Fibroblast of skin of back (primary cell): ENCODE results near the gene SPPL2B. TPM values are rescaled to one million over a fixed set of nuclear protein-coding genes. Genes with fewer than 3 reads are reported as not detected.
"Not testable (repeated sequence)": the region's sequence is repeated elsewhere in the genome, so short reads cannot be mapped to it uniquely, and the experiment has no call there.

Source experiments
- DNase-seq: peaks from one replicate; pipeline ENCODE4 v3.0.0-alpha.2; 2013
- polyA plus RNA-seq, 2 experiments: library from polyadenylated mRNA; unstranded; fragments of 120-200 nt; gene quantifications; one replicate each; pipeline ENCODE4 v1.2.1, GENCODE V29; 2013; ENCODE audit not compliant: insufficient read length in 2 of 2

The SPPL2B gene, protein sequence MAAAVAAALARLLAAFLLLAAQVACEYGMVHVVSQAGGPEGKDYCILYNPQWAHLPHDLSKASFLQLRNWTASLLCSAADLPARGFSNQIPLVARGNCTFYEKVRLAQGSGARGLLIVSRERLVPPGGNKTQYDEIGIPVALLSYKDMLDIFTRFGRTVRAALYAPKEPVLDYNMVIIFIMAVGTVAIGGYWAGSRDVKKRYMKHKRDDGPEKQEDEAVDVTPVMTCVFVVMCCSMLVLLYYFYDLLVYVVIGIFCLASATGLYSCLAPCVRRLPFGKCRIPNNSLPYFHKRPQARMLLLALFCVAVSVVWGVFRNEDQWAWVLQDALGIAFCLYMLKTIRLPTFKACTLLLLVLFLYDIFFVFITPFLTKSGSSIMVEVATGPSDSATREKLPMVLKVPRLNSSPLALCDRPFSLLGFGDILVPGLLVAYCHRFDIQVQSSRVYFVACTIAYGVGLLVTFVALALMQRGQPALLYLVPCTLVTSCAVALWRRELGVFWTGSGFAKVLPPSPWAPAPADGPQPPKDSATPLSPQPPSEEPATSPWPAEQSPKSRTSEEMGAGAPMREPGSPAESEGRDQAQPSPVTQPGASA
- 33.8 TPM for polyA plus RNA-seq (2013, experiment 1 of 2; ENCODE audit: insufficient read length)
- polyA plus RNA-seq (2013, experiment 2 of 2; ENCODE audit: insufficient read length), result 27.9 TPM

DNA sequence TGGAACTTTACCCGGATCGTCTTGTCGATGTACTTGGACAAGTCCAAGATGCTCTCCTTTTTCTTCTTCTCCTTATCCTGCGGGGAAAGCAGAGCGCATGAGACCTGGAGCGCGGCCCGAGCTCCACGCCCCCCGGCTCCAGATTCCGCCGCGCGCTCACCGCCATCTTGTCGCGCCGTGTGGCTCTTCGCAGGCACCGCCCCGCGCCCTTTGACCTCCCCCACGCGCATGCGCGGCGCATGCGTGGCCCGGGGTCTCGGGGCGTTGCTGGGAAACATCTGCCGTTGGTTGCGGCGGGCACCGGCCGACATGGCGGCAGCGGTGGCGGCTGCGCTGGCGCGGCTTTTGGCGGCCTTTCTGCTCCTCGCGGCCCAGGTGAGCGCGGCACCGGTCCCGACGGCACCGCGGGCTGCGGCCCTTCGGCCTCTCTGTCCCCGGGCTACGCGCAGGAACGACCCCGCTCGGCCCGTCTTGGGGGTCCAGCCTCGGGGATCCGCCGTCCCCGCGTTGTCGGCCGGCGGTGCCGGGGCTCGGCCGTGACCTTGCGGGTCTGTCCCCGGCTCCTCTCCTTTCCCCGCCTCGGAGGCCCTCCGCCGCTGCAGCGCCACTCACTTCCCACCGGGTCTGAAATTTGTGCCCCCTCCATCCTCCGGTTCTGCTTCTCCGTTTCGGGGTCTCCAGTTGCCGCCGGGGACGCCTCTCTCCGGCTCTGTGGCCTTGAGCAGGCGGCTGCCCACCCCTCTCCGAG, at the start of gene SPPL2B, which contains the start of gene LSM7:
Gene SPPL2B, plus strand, starts transcription at position 284 of the 748 bp plus-strand sequence. Its CDS starts 26 bp downstream, at position 310.
Gene LSM7, minus strand, starts transcription at position 186 of the 748 bp plus-strand sequence. Its CDS starts 20 bp downstream, at position 166.
- peak; percentile 88 for DNase-seq

GRCh38 chr19:2280633-2281264, 47.7 kb upstream of the SPPL2B start:
- DNase-seq, result no peak

DNA sequence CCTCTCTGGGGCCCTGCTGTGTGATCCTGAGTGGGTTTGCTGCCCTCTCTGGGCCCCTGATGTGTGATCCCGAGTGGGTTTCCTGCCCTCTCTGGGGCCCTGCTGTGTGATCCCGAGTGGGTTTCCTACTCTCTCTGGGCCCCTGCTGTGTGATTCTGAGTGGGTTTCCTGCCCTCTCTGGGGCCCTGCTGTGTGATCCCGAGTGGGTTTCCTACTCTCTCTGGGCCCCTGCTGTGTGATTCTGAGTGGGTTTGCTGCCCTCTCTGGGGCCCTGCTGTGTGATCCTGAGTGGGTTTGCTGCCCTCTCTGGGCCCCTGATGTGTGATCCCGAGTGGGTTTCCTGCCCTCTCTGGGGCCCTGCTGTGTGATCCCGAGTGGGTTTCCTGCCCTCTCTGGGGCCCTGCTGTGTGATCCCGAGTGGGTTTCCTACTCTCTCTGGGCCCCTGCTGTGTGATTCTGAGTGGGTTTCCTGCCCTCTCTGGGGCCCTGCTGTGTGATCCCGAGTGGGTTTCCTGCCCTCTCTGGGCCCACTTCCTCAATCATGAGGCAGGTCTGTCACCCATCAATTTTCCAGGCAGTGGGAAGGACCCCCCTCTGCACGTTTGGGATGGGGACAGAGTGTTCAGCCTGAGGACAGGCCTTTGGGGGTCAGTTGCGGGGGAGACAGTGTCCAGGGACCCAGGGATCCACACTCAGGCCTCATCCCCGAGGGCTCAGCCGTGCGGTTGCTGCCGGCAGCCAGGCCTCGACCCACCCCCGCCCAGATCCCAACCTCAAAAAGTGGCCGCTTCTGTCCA, 47.0 kb upstream of the SPPL2B start:
- DNase-seq, result not testable (repeated sequence)

DNA sequence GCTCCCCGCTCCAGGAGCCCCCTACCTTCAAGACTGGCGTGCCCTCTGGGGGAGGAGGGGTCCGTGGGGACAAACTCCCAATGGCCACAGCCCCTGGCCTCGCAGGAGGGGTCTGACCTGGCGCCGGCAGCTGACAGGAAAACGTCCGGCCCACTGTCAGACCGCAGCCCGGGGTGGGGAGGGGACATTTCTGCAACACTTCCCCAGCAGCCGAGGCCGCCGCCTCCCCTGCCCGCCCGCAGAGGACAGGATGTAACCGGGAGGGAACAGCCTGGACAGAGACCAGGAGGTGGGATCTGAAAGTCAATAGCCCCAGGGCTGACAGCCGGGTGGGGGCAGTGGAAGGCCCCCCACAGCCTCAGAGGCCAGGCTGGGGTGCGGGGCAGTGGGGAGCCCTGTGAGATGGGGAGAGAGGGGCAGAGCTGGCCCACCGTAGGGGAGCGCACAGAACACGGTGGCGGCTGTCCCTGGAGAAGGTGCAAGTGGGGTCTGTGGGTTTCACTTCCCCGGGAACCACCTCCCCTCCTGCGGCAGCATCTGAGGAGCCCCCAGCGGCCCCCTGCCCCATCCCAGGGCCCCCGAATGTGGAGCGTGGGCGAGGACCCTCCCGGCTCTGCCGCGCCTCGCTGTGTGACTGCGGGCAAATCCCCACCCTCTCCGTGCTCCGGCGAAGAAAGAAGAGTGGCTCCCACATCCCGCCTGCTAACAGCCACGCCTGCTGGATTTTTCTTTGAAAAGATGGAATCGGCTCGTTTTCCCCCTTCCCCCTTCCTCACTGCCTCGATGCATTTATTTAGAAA, 46.2 kb upstream of the SPPL2B start, which contains the start of gene PEAK3:
Gene PEAK3, minus strand, starts transcription at position 114 of the 800 bp plus-strand sequence. CDS start 1,244 bp downstream, outside the sequence.
- DNase-seq, result peak; percentile 67

GRCh38 chr19:2282862-2283237, 45.6 kb upstream of the SPPL2B start:
- DNase-seq, result no peak

DNA sequence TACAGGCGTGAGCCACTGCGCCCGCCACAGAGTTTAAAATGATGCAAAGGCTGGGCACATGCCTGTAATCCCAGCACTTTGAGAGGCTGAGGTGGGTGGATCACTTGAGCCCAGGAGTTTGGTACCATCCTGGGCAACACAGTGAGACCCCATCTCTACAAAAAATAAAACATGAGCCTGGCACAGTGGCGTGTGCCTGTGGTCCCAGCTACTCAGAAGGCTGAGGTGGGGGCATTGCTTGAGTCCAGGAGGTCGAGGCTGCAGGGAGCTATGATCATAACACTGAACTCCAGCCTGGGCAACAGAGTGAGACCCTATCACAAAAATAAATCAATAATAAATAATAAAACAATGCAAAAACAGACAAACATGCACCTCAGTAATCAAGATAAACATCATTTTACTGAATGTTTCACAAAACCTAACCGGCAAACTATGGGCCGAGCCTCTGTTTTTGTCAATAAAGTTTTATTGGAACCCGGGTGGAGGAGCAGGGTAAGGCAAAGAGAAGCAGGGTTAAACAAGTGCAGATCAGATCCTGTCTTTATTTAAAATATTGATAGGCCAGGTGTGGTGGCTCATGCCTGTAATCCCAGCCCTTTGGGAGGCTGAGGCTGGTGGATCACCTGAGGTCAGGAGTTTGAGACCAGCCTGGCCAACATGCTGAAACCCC, 44.5 kb upstream of the SPPL2B start:
- DNase-seq, result no peak

DNA sequence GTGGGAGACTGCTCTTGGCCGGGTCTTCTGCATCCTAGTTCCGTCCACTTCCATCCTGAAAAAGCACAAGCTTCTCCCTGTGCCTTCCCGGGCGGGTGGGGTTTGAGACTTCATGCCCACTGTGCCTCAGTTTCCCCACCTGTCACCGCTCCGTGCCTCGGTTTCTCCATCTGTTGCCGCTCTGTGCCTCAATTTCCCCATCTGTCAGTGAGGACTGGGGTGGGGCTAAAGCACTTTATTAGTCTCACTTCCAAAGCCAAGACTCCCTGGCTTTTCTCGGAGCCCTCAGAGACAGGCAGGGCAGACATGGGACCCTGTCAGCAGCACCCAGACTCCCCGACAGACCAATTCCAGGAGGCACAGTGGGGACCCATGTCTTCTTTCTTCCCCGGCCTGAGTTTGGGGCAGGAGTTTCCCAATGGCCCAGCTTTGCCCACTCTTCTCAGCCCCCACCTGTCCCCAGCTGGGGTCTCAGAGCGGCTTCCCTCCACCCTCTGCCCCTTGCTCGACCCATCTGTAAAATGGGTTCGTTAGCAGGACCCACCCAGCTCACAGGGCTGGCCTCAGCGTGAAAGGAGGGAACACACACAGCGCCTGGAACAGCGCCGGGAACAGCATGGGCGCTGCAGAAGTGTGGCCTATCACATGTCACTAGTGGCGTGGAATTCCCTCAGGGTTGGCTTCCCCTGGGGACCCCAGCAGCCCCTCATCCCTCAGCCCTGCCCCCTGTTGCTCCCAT, 41.9 kb upstream of the SPPL2B start:
- no peak for DNase-seq

GRCh38 chr19:2287585-2288337, 40.7 kb upstream of the SPPL2B start:
- DNase-seq, result no peak

GRCh38 chr19:2288338-2288817, 40.1 kb upstream of the SPPL2B start:
- DNase-seq, result no peak

- DNase-seq, result no peak
Observed at GRCh38 chr19:2288818-2289713, 39.4 kb upstream of the SPPL2B start.

DNA sequence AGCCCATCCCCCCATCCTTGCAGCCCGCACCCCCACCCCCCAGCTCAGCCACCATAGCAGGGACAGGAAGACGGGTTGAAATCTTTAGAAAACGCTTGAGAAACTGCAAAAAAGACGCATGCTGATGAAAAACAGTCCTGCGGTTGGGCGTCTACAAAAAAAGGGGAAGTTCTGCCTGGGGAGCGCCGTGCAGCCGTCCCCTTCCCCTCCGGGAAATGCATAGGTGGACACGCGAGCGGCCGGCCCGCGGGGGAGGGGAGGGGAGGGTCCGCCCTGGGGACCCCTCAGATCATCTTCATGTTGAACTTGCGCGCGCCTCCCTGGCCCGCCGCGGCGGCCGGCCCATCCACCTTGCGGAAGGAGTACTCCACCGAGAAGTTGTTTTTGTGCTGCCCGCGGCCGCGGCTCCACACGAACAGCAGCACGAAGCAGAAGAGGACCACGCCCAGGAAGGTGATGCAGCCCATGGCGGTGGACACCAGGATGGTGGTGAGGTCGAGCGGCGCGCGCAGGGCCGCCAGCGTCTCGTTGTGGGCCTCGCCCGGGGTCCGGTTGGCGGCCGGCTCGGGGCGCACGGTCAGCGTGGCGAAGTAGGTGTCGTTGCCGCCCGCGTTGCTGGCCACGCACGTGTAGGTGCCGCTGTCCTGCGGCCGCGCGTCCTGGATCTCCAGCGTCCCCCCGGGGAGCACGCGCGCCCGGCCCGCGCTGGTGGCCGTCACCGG, 38.6 kb upstream of the SPPL2B start:
- no peak for DNase-seq

- DNase-seq, result no peak
Observed at GRCh38 chr19:2290441-2291184, 37.9 kb upstream of the SPPL2B start.

GRCh38 chr19:2291185-2291751, 37.2 kb upstream of the SPPL2B start:
- DNase-seq, result no peak

DNA sequence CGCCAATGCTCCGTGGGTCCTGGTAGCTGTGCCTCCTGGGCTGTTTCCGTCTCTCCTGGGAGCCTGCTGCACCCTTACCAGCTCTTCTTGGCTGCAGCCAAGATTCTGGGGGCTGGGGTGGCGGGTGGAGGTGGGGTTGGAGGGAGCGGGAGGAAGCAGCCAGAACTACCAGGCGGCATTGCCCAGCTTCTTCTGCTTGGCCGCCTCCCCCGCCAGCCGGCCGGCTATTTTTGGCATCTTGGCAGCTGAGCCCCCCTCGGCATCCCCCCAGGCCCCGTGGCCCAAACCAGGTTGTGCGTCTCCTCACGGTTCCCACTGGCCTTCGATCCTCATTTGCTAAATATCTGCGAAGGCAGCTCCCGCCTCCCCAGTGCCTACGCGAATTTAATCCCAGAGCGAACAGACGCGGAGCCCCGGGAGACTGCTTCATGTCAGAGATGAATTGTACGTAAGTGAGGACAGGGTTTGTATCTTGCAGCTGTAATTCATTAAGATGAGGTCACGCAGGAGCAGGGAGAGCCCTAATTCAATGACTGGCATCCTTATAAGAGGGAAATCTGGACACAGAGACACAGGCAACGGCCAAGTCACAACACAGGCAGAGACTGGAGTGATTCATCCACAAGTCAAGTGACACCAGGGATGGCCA, 33.7 kb upstream of the SPPL2B start:
- DNase-seq, result peak; percentile 78

DNA sequence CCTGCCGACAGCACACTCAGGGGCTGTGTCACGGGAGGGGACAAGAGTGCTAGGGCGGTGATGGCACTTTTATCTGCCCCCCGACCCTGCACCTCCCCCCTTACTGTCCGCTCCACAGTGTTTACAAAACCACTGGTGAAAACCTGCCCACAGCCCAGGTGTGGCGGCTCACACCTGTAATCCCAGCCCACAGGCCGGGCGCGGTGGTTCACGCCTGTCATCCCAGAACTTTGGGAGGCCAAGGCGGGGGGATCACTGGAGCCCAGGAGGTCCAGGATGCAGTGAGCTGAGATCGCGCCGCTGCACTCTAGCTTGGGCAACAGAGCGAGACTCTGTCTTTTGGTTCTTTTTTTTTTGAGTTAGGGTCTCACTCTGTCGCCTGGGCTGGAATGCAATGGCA, 32.3 kb upstream of the SPPL2B start:
- DNase-seq, result no peak
